ENCODE results near the gene LRRN4. TPM values are rescaled to one million over a fixed set of nuclear protein-coding genes. Genes with fewer than 3 reads are reported as not detected.
"Not testable (repeated sequence)": the region's sequence is repeated elsewhere in the genome, so short reads cannot be mapped to it uniquely, and the experiment has no call there.

LRRN4 gene
- total and polyA plus RNA-seq, 9 donors, result 0.15 to 72.5 (median 0.56) TPM

GRCh38 chr20:6037082-6037481, 16.8 kb downstream of the LRRN4 start:
- no peaks in the 10 kb centered on the region for H3K27me3 ChIP-seq
- TF ChIP-seq CTCF (IDR thresholded peaks at IDR 0.05), result no peak
- no peak overlapping the region for H3K27ac ChIP-seq
- no peaks in the 10 kb centered on the region for H3K36me3 ChIP-seq
- DNase-seq, result no peak
- H3K4me3 ChIP-seq, result no peak overlapping the region
- 93 to 95% (median 93%) methylated on average over 1 of the region's 1 CpG for WGBS, 3 donors
- H3K9me3 ChIP-seq, result no peaks in the 10 kb centered on the region
- no peaks in the 10 kb centered on the region for H3K4me1 ChIP-seq (ENCODE audit: insufficient read depth)
- intact Hi-C loops (cut with DNase I), result no loop called here

- intact Hi-C loops (cut with DNase I), result no loop called here
- no peaks in the 10 kb centered on the region for H3K27me3 ChIP-seq
- H3K4me3 ChIP-seq, result no peak overlapping the region
- TF ChIP-seq CTCF (IDR thresholded peaks at IDR 0.05) (no peak), POLR2A (IDR thresholded peaks at IDR 0.05) (no peak), EP300 (IDR thresholded peaks at IDR 0.05) (no peak)
- no peaks in the 10 kb centered on the region for H3K36me3 ChIP-seq
- H3K4me1 ChIP-seq (ENCODE audit: insufficient read depth), result no peaks in the 10 kb centered on the region
- H3K27ac ChIP-seq, result no peak overlapping the region
- DNase-seq, result no peak
- no peaks in the 10 kb centered on the region for H3K9me3 ChIP-seq
- WGBS, 3 donors, result 96 to 99% (median 96%) methylated on average over 4 of the region's 4 CpGs
Measured at GRCh38 chr20:6036213-6036612, 17.6 kb downstream of the LRRN4 start.

GRCh38 chr20:6034134-6034969, 19.5 kb downstream of the LRRN4 start:
- Histone ChIP-seq H3K27ac (no peak overlapping the region), H3K4me1 (ENCODE audit: insufficient read depth) (peaks cover 4% of the 10 kb centered on the region), H3K9me3 (no peaks in the 10 kb centered on the region), H3K27me3 (no peaks in the 10 kb centered on the region), H3K36me3 (no peaks in the 10 kb centered on the region), H3K4me3 (no peak overlapping the region)
- intact Hi-C loops (cut with DNase I), result no loop called here
- TF ChIP-seq EP300 (IDR thresholded peaks at IDR 0.05) (no peak), POLR2A (IDR thresholded peaks at IDR 0.05) (no peak), CTCF (IDR thresholded peaks at IDR 0.05) (no peak)
- no peak for DNase-seq
- WGBS, 3 donors, result 54 to 65% (median 57%) methylated on average over 2 of the region's 2 CpGs

- DNase-seq; H3K36me3 ChIP-seq; H3K27me3 ChIP-seq; intact Hi-C loops (cut with DNase I); H3K27ac ChIP-seq; H3K4me3 ChIP-seq; H3K9me3 ChIP-seq; H3K4me1 ChIP-seq (ENCODE audit: insufficient read depth): not testable (repeated sequence)
- WGBS, 3 donors, result 96% methylated on average over 8 of the region's 8 CpGs
Measured at GRCh38 chr20:6032907-6033306, 21.0 kb downstream of the LRRN4 start.

- no peak overlapping the region for H3K4me3 ChIP-seq
- intact Hi-C loops (cut with DNase I), result no loop called here
- WGBS, 3 donors, result 36 to 47% (median 38%) methylated on average over 6 of the region's 6 CpGs
Measured at GRCh38 chr20:6030453-6031080, 23.3 kb downstream of the LRRN4 start.

More at GRCh38 chr20:6030453-6031080, 23.3 kb downstream of the LRRN4 start:
- Histone ChIP-seq H3K27me3 (no peaks in the 10 kb centered on the region), H3K4me1 (ENCODE audit: insufficient read depth) (peaks cover 5% of the 10 kb centered on the region), H3K9me3 (no peaks in the 10 kb centered on the region), H3K36me3 (no peaks in the 10 kb centered on the region), H3K27ac (no peak overlapping the region)
- DNase-seq, result no peak
- TF ChIP-seq CTCF (IDR thresholded peaks at IDR 0.05) (no peak), POLR2A (IDR thresholded peaks at IDR 0.05) (no peak), EP300 (IDR thresholded peaks at IDR 0.05) (no peak)

Measured in ovary (tissue), 9 donors.